Right lobe of liver (tissue), 6 donors: ENCODE data around the gene TNRC6C. TPM values are rescaled to one million over a fixed set of nuclear protein-coding genes. Genes with fewer than 3 reads are reported as not detected.
A peak's percentile ranks its signal among the peaks of the same experiment; 100 is the strongest.
"Not testable (repeated sequence)": the region's sequence is repeated elsewhere in the genome, so short reads cannot be mapped to it uniquely, and the experiment has no call there.

Experiments
- ATAC-seq, 4 donors: fragments of 200-7000 bp; cut with Tn5 transposase; one replicate each; pipeline ENCODE4 v1.9.1; 2020; ENCODE audit warnings: mild to moderate bottlenecking in 4 of 4, moderate library complexity in 4 of 4
- DNase-seq, 3 donors: peaks; one replicate each; pipeline ENCODE4 v3.0.0-alpha.2; 2020
- H3K27ac ChIP-seq, 3 donors: fragments of 200-600 bp; one replicate each; pipeline ENCODE4 v1.8.0; 2022
- H3K27me3 ChIP-seq, 2 donors: fragments of 200-600 bp; one replicate each; pipeline ENCODE4 v1.8.0; 2022
- H3K36me3 ChIP-seq, 4 donors: fragments of 200-600 bp; sonication (generic) in 1 of 4; one replicate each; pipeline versions ENCODE4 v1.5.1 to v1.8.0; 2017 to 2022; ENCODE audit warnings: control low read depth in 1 of 4
- H3K4me1 ChIP-seq, 4 donors: fragments of 200-600 bp; sonication (generic) in 1 of 4; one replicate each; pipeline versions ENCODE4 v1.5.1 to v1.8.0; 2017 to 2022; ENCODE audit warnings: control low read depth in 1 of 4
- H3K4me3 ChIP-seq, 3 donors: fragments of 200-600 bp; one replicate each; pipeline ENCODE4 v1.8.0; 2022
- H3K9me3 ChIP-seq, 4 donors: fragments of 200-600 bp; sonication (generic) in 1 of 4; one replicate each; pipeline versions ENCODE4 v1.5.1 to v1.8.0; 2017 to 2022; ENCODE audit warnings: control low read depth in 1 of 4
- POLR2A ChIP-seq: fragments of 450-650 bp; IDR thresholded peaks from one replicate; pipeline ENCODE4 v1.6.1; 2017; ENCODE audit warnings: antibody characterized with exemption, mild to moderate bottlenecking
- WGBS: methylation state at CpG from one replicate; pipeline ENCODE4 v1.1.6; 2018; ENCODE audit warnings: low coverage, low lambda C conversion rate; ENCODE audit not compliant: insufficient coverage; ENCODE audit errors: missing lambda C conversion rate; 5-methylcytosine and 5-hydroxymethylcytosine counted together
- intact Hi-C, 2 donors: fragments of 100-400 bp; cut with DNase I; formaldehyde crosslinking; loops; one replicate each; pipeline versions ENCODE4 v1.11.2 to v1.14.1; 2022
- total RNA-seq, 6 experiments: library from RNA; depleted of rRNA in 2 of 6; stranded (reverse); fragments of >200 nt in 2 of 6; fragmentation: NEBNext Ultra II Directional in 3 of 6; extraction: Animal tissue kit (Norgen Biotek cat#: 25700) in 3 of 6; gene quantifications; one replicate each; pipeline versions ENCODE4 v1.1.0 to v1.2.4, GENCODE V29; 2016 to 2023
- TF ChIP-seq, protein P1 (sequence below), 4 donors: fragments of 200-600 bp in 3 of 4; fragments of 450-650 bp in 1 of 4; IDR thresholded peaks; one replicate each; pipeline versions ENCODE4 v1.5.1 to v1.8.0; 2016 to 2022; ENCODE audit warnings: antibody characterized with exemption in 4 of 4, mild to moderate bottlenecking in 2 of 4
- donor health status: DM: no; HTN: yes; CAD: no.
- donor health status: DM: no; HTN: no; CAD: no.
- donor health status: DM: no; HTN: no; CAD: no.
- donor health status: DM: no; HTN: yes; CAD: no.
- donor health status: DM: no; HTN: yes; CAD: no.

The TNRC6C gene
- total RNA-seq, 6 experiments from 2014 or later, result 1.9 to 10.6 (median 7.7) TPM

DNA sequence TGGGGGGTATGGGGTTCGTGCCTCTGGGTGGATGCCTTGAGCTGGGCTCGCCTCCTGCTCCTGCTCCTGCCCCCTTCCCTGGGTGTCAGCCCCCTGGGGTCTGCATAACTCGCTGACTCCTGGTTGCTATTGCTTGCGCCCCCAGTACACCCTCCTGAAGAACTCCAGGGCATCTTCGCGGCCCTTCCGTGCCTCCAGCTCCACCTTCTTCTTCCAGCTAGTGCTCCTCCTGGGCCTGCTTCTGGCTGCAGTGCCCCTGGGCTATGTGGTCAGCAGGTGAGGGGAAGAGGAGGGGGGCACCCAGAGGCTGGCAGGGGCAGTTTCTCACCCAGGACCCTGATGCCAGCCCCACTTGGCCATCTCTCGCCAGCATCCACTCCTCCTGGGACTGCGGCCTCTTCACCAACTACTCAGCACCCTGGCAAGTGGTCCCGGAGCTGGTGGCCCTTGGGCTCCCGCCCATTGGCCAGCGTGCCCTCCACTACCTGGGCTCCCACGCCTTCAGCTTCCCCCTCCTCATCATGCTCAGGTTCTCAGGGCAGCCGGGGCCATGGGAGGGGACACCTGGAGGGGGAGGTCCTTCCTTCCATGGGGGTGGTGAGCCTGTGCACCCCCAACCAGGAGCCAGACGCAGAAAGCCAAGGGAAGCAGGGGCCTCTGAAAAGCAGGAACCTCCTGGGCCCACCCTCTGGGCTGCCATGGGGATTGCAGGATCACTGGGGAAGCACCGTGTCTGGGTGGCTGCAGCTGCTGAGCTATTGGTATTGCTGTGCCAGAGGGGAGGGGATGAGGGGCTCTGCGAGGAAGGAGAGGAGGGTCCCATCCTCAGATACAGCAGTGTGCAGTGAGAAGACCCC, 179.9 kb downstream of the TNRC6C start:
- Histone ChIP-seq H3K27me3 (no peaks in the 10 kb centered on the region), H3K4me3 (no peak overlapping the region), H3K27ac (no peak overlapping the region), H3K9me3 (no peaks in the 10 kb centered on the region), H3K4me1 (peaks cover 0 to 11% (median 2%) of the 10 kb centered on the region in 4 donors), H3K36me3 (no peaks in the 10 kb centered on the region)
- intact Hi-C loops, result no loop called here
- TF ChIP-seq, protein P1, sequence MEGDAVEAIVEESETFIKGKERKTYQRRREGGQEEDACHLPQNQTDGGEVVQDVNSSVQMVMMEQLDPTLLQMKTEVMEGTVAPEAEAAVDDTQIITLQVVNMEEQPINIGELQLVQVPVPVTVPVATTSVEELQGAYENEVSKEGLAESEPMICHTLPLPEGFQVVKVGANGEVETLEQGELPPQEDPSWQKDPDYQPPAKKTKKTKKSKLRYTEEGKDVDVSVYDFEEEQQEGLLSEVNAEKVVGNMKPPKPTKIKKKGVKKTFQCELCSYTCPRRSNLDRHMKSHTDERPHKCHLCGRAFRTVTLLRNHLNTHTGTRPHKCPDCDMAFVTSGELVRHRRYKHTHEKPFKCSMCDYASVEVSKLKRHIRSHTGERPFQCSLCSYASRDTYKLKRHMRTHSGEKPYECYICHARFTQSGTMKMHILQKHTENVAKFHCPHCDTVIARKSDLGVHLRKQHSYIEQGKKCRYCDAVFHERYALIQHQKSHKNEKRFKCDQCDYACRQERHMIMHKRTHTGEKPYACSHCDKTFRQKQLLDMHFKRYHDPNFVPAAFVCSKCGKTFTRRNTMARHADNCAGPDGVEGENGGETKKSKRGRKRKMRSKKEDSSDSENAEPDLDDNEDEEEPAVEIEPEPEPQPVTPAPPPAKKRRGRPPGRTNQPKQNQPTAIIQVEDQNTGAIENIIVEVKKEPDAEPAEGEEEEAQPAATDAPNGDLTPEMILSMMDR (IDR thresholded peaks at IDR 0.05), result no peak
- no peak for TF ChIP-seq POLR2A
- DNase-seq (peak in 1 of 3 donors; percentile 44), ATAC-seq (no peak)
- WGBS, result 80% methylated on average over 1 of the region's 17 CpGs

- H3K4me3 ChIP-seq, H3K27ac ChIP-seq, H3K9me3 ChIP-seq, H3K27me3 ChIP-seq, H3K36me3 ChIP-seq, DNase-seq, ATAC-seq, intact Hi-C loops: not testable (repeated sequence)
- peaks cover 0 to 25% (median 5%) of the 10 kb centered on the region in 4 donors for H3K4me1 ChIP-seq
- WGBS, result 85% methylated on average over 11 of the region's 12 CpGs
Observed at GRCh38 chr17:78139861-78140168, 181.3 kb downstream of the TNRC6C start.

- peak; percentile 48 for TF ChIP-seq POLR2A
- TF ChIP-seq, protein P1 (IDR thresholded peaks at IDR 0.05), result no peak
- no peaks in the 10 kb centered on the region for H3K36me3 ChIP-seq
- ATAC-seq, result peak; percentile 83 to 88 (median 85)
- H3K4me3 ChIP-seq, result no peak overlapping the region
- no peaks in the 10 kb centered on the region for H3K9me3 ChIP-seq
- H3K4me1 ChIP-seq, result peaks cover 0 to 31% (median 6%) of the 10 kb centered on the region in 4 donors
- intact Hi-C loops, result no loop called here
- no peaks in the 10 kb centered on the region for H3K27me3 ChIP-seq
- peak overlapping the region in 2 of 3 donors; percentile 33 to 64 for H3K27ac ChIP-seq
- DNase-seq, result peak; percentile 87 to 95 (median 93)
- 32% methylated on average over 17 of the region's 58 CpGs for WGBS
Observed at GRCh38 chr17:78140169-78141051, 181.9 kb downstream of the TNRC6C start.

DNA sequence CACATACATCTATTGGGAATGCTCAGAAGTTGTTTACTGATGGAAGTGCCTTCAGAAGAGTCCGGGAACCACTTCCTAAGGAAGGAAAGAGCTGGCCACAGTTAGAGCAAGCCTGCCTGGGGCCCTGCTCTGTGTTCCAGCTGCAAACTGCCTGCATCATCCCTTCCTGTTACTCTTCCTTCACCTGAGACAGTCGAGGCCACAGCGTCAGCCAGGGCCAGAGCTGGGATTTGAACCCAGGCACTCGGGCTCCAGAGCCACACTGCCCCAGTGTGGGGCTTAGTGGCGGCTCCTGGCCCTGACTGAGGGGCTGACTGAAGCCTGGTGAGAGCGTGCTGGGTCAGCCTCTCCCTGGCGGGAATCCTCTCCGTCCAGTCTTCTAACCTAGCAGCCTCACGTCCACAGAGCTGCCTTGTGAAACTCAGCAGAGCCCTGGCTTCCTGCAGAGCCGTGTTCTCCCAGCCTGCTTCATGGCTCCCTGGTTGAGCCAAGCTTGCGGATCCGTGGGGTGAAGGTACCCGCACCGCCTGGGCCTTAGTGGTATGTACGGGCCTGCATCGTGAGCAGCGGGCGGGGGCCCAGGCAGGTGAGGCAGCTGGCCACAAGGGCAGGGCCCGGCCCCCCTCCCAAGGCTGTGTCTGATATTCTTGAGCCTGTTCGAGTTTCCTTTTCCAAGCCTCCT, 183.1 kb downstream of the TNRC6C start:
- Histone ChIP-seq H3K4me3 (no peak overlapping the region), H3K9me3 (no peaks in the 10 kb centered on the region), H3K36me3 (no peaks in the 10 kb centered on the region), H3K4me1 (peaks cover 0 to 33% (median 6%) of the 10 kb centered on the region in 4 donors), H3K27me3 (no peaks in the 10 kb centered on the region), H3K27ac (peak overlapping the region; percentile 21 to 64 (median 33))
- DNase-seq (peak in 1 of 3 donors; percentile 44), ATAC-seq (no peak)
- WGBS, result 63% methylated on average over 3 of the region's 20 CpGs
- TF ChIP-seq POLR2A, result no peak
- TF ChIP-seq, protein P1 (IDR thresholded peaks at IDR 0.05), result no peak
- intact Hi-C loops, result no loop called here
